Trophoblast cell (in vitro differentiated cells and primary cell): ENCODE measurements around the gene EPHB1.

Source experiments
- DNase-seq, 2 donors: peaks; one replicate each; pipeline ENCODE4 v3.0.0-alpha.2; 2016
- H2AFZ ChIP-seq: 2 replicates; pipeline ENCODE4 v1.6.1; 2013; ENCODE audit warnings: low read length, moderate library complexity, mild to moderate bottlenecking; ENCODE audit not compliant: insufficient read depth, poor library complexity
- H2AK5ac ChIP-seq: 2 replicates; pipeline ENCODE4 v1.6.1; 2013; ENCODE audit warnings: mild to moderate bottlenecking, low read length
- H2BK120ac ChIP-seq: 2 replicates; pipeline ENCODE4 v1.6.1; 2013; ENCODE audit warnings: low read length, mild to moderate bottlenecking, moderate library complexity; ENCODE audit not compliant: insufficient read depth, poor library complexity
- H2BK12ac ChIP-seq: 2 replicates; pipeline ENCODE4 v1.6.1; 2013; ENCODE audit warnings: mild to moderate bottlenecking, low read length, moderate library complexity
- H2BK5ac ChIP-seq: 2 replicates; pipeline ENCODE4 v1.6.1; 2013; ENCODE audit warnings: low read length, low read depth, moderate library complexity, mild to moderate bottlenecking; ENCODE audit not compliant: poor library complexity
- H3K14ac ChIP-seq: 2 replicates; pipeline ENCODE4 v1.6.1; 2013; ENCODE audit warnings: mild to moderate bottlenecking, low read length
- H3K18ac ChIP-seq: 2 replicates; pipeline ENCODE4 v1.6.1; 2013; ENCODE audit warnings: mild to moderate bottlenecking, low read length
- H3K23ac ChIP-seq: 2 replicates; pipeline ENCODE4 v1.6.1; 2013; ENCODE audit warnings: low read length
- H3K27ac ChIP-seq: 2 replicates; pipeline ENCODE4 v1.5.1; 2013; ENCODE audit warnings: low read depth, mild to moderate bottlenecking, inconsistent platforms, low read length, moderate library complexity
- H3K27me3 ChIP-seq: 2 replicates; pipeline ENCODE4 v1.6.1; 2013; ENCODE audit warnings: inconsistent platforms, mild to moderate bottlenecking, low read length, moderate library complexity; ENCODE audit not compliant: insufficient read depth
- H3K36me3 ChIP-seq, 2 experiments: 1 replicate in 1 of 2; 2 replicates in 1 of 2; pipeline ENCODE4 v1.6.1; 2013; ENCODE audit warnings: low read length in 2 of 2, mild to moderate bottlenecking in 2 of 2, moderate library complexity in 1 of 2; ENCODE audit not compliant: insufficient read depth in 2 of 2, control insufficient read depth in 1 of 2
- H3K4ac ChIP-seq: 2 replicates; pipeline ENCODE4 v1.6.1; 2013; ENCODE audit warnings: low read depth, mild to moderate bottlenecking, low read length, moderate library complexity
- H3K4me1 ChIP-seq, 2 experiments: 1 replicate in 1 of 2; 2 replicates in 1 of 2; pipeline ENCODE4 v1.6.1; 2013; ENCODE audit warnings: low read length in 2 of 2, mild to moderate bottlenecking in 2 of 2, moderate library complexity in 1 of 2; ENCODE audit not compliant: insufficient read depth in 2 of 2, control insufficient read depth in 1 of 2
- H3K4me2 ChIP-seq: 2 replicates; pipeline ENCODE4 v1.6.1; 2013; ENCODE audit warnings: inconsistent platforms, mild to moderate bottlenecking, low read length, moderate library complexity
- H3K4me3 ChIP-seq: 2 replicates; pipeline ENCODE4 v1.5.1; 2013; ENCODE audit warnings: mild to moderate bottlenecking, low read depth, low read length, inconsistent platforms
- H3K79me1 ChIP-seq: one replicate; pipeline ENCODE4 v1.6.1; 2013; ENCODE audit warnings: low read length
- H3K79me2 ChIP-seq: 2 replicates; pipeline ENCODE4 v1.6.1; 2013; ENCODE audit warnings: low read length, mild to moderate bottlenecking; ENCODE audit not compliant: control insufficient read depth, insufficient read depth, poor library complexity
- H3K9ac ChIP-seq: 2 replicates; pipeline ENCODE4 v1.6.1; 2013; ENCODE audit warnings: mild to moderate bottlenecking, low read length
- H3K9me3 ChIP-seq: 2 replicates; pipeline ENCODE4 v1.6.1; 2013; ENCODE audit warnings: low read depth, mild to moderate bottlenecking, control low read depth, inconsistent platforms, low read length; ENCODE audit not compliant: insufficient read depth
- H4K12ac ChIP-seq: 2 replicates; pipeline ENCODE4 v1.6.1; 2013; ENCODE audit warnings: low read depth, mild to moderate bottlenecking, low read length, moderate library complexity
- H4K8ac ChIP-seq: 2 replicates; pipeline ENCODE4 v1.6.1; 2013; ENCODE audit warnings: low read depth, mild to moderate bottlenecking, low read length, moderate library complexity
- H4K91ac ChIP-seq: one replicate; pipeline ENCODE4 v1.6.1; 2013; ENCODE audit warnings: low read depth, mild to moderate bottlenecking, low read length, moderate library complexity
- WGBS: extraction: QIAGEN DNeasy Blood & Tissue Kit; methylation state at CpG from one replicate; pipeline ENCODE4 v1.1.7; 2013; ENCODE audit warnings: missing lambda C conversion rate; ENCODE audit not compliant: insufficient read length, insufficient coverage; ENCODE audit errors: extremely low coverage; 5-methylcytosine and 5-hydroxymethylcytosine counted together

EPHB1 gene

GRCh38 chr3:134769287-134769868 is 25.7 kb upstream of the EPHB1 start:
- Histone ChIP-seq H2BK120ac (no peak overlapping the region), H3K79me2 (no peaks in the 10 kb centered on the region), H3K23ac (no peak overlapping the region), H3K27ac (no peak overlapping the region), H3K9ac (no peak overlapping the region), H3K27me3 (no peaks in the 10 kb centered on the region), H3K36me3 (no peaks in the 10 kb centered on the region), H3K18ac (no peak overlapping the region), H3K14ac (no peak overlapping the region), H2BK12ac (no peak overlapping the region), H3K9me3 (no peaks in the 10 kb centered on the region), H3K4me2 (no peak overlapping the region), H4K12ac (no peak overlapping the region), H3K79me1 (no peaks in the 10 kb centered on the region), H2BK5ac (no peak overlapping the region), H2AFZ (no peak overlapping the region), H4K91ac (no peak overlapping the region), H2AK5ac (no peak overlapping the region), H3K4ac (no peak overlapping the region), H4K8ac (no peak overlapping the region), H3K4me3 (no peak overlapping the region), H3K4me1 (no peaks in the 10 kb centered on the region)
- no CpG with 5 or more reads among the region's 2 CpGs for WGBS
- DNase-seq = no peak

GRCh38 chr3:134772011-134772410 is 23.0 kb upstream of the EPHB1 start:
- H2BK5ac ChIP-seq = no peak overlapping the region
- no peak overlapping the region for H3K23ac ChIP-seq

GRCh38 chr3:134772591-134772990 is 22.5 kb upstream of the EPHB1 start:
- Histone ChIP-seq H3K27me3 (no peaks in the 10 kb centered on the region), H3K9ac (no peak overlapping the region), H2BK5ac (no peak overlapping the region), H2AK5ac (no peak overlapping the region), H3K18ac (no peak overlapping the region), H3K36me3 (no peaks in the 10 kb centered on the region), H3K9me3 (no peaks in the 10 kb centered on the region), H3K23ac (no peak overlapping the region), H3K4me1 (no peaks in the 10 kb centered on the region), H3K79me2 (no peaks in the 10 kb centered on the region), H2BK120ac (no peak overlapping the region), H3K4ac (no peak overlapping the region), H4K91ac (no peak overlapping the region), H3K79me1 (no peaks in the 10 kb centered on the region), H4K8ac (no peak overlapping the region), H3K4me2 (no peak overlapping the region), H2AFZ (no peak overlapping the region), H3K27ac (no peak overlapping the region), H3K14ac (no peak overlapping the region), H3K4me3 (no peak overlapping the region), H4K12ac (no peak overlapping the region), H2BK12ac (no peak overlapping the region)
- WGBS = no CpG with 5 or more reads among the region's 1 CpG
- DNase-seq = no peak

More at GRCh38 chr3:134772011-134772410, 23.0 kb upstream of the EPHB1 start:
- H3K27me3 ChIP-seq = no peaks in the 10 kb centered on the region
- H3K9me3 ChIP-seq = no peaks in the 10 kb centered on the region
- no peak overlapping the region for H3K4me2 ChIP-seq
- H4K8ac ChIP-seq = no peak overlapping the region
- no peak overlapping the region for H3K4ac ChIP-seq
- H3K36me3 ChIP-seq = no peaks in the 10 kb centered on the region
- H3K4me1 ChIP-seq = no peaks in the 10 kb centered on the region
- H3K4me3 ChIP-seq = no peak overlapping the region
- H3K9ac ChIP-seq = no peak overlapping the region
- no peak overlapping the region for H4K91ac ChIP-seq
- H3K79me2 ChIP-seq = no peaks in the 10 kb centered on the region
- WGBS = no CpG with 5 or more reads among the region's 3 CpGs
- no peak overlapping the region for H2BK120ac ChIP-seq
- DNase-seq = no peak
- H2BK12ac ChIP-seq = no peak overlapping the region
- no peak overlapping the region for H3K18ac ChIP-seq
- H2AFZ ChIP-seq = no peak overlapping the region
- no peak overlapping the region for H4K12ac ChIP-seq
- H3K79me1 ChIP-seq = no peaks in the 10 kb centered on the region
- H3K14ac ChIP-seq = no peak overlapping the region
- H2AK5ac ChIP-seq = no peak overlapping the region
- no peak overlapping the region for H3K27ac ChIP-seq

GRCh38 chr3:134775831-134776230 is 19.2 kb upstream of the EPHB1 start:
- Histone ChIP-seq H3K36me3 (no peaks in the 10 kb centered on the region), H4K12ac (no peak overlapping the region), H3K79me1 (no peaks in the 10 kb centered on the region), H4K91ac (no peak overlapping the region), H3K18ac (no peak overlapping the region), H3K14ac (no peak overlapping the region), H3K9ac (no peak overlapping the region), H3K4me1 (no peaks in the 10 kb centered on the region), H3K4me3 (no peak overlapping the region), H4K8ac (no peak overlapping the region), H3K27me3 (no peaks in the 10 kb centered on the region), H2AFZ (no peak overlapping the region), H3K79me2 (no peaks in the 10 kb centered on the region), H3K9me3 (no peaks in the 10 kb centered on the region), H3K27ac (no peak overlapping the region), H3K4me2 (no peak overlapping the region), H3K4ac (no peak overlapping the region), H3K23ac (no peak overlapping the region), H2BK120ac (no peak overlapping the region), H2AK5ac (no peak overlapping the region), H2BK12ac (no peak overlapping the region), H2BK5ac (no peak overlapping the region)
- no peak for DNase-seq
- whole genome bisulfite sequencing = no CpG with 5 or more reads among the region's 5 CpGs
